Breast epithelium (tissue), 3 donors: Measurements from ENCODE around the gene FERMT2.

Source experiments
- POLR2A ChIP-seq: fragments of 450-650 bp; IDR thresholded peaks from one replicate; pipeline ENCODE4 v1.6.1; 2016; ENCODE audit warnings: antibody characterized with exemption, mild to moderate bottlenecking, moderate library complexity
- TF ChIP-seq, protein P1 (sequence below), 3 donors: fragments of 450-650 bp; IDR thresholded peaks; one replicate each; pipeline ENCODE4 v1.5.1; 2016 to 2017; ENCODE audit warnings: antibody characterized with exemption in 3 of 3, mild to moderate bottlenecking in 3 of 3, moderate library complexity in 3 of 3

DNA sequence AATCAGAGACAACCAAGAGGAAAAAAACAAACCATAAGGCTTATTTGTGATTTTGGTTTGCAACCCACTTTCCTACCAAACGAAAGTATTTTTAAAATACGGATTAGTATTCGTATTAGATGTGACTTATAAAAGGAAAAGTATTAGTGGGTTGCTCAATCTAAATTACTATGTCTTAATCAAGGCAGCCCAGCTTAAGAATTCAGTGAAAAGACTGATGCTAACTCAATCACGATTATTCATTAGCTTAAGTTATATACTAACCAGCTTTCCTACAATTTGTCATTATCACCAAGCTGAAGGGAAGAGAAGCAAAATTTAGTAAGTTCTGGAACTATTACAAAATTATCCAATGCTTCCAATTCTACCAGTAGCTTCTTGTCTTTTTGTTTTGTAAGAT is 62.7 kb downstream of the FERMT2 start:
- TF ChIP-seq, protein P1, sequence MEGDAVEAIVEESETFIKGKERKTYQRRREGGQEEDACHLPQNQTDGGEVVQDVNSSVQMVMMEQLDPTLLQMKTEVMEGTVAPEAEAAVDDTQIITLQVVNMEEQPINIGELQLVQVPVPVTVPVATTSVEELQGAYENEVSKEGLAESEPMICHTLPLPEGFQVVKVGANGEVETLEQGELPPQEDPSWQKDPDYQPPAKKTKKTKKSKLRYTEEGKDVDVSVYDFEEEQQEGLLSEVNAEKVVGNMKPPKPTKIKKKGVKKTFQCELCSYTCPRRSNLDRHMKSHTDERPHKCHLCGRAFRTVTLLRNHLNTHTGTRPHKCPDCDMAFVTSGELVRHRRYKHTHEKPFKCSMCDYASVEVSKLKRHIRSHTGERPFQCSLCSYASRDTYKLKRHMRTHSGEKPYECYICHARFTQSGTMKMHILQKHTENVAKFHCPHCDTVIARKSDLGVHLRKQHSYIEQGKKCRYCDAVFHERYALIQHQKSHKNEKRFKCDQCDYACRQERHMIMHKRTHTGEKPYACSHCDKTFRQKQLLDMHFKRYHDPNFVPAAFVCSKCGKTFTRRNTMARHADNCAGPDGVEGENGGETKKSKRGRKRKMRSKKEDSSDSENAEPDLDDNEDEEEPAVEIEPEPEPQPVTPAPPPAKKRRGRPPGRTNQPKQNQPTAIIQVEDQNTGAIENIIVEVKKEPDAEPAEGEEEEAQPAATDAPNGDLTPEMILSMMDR (IDR thresholded peaks at IDR 0.05) = no peak
- TF ChIP-seq POLR2A = no peak
